Upper lobe of left lung (tissue), 6 donors: ENCODE data around the gene SERPINA1. TPM values are rescaled to one million over a fixed set of nuclear protein-coding genes. Genes with fewer than 3 reads are reported as not detected.

Experiments
- ATAC-seq, 2 donors: fragments of 200-7000 bp; cut with Tn5 transposase; one replicate each; pipeline ENCODE4 v1.9.1; 2022; ENCODE audit warnings: mild to moderate bottlenecking in 2 of 2, moderate library complexity in 2 of 2; ENCODE audit not compliant: low FRiP score in 2 of 2
- DNase-seq, 2 donors: peaks; one replicate each; pipeline ENCODE4 v3.0.0-alpha.2; 2019 to 2020
- H3K27ac ChIP-seq, 4 donors: fragments of 200-600 bp; sonication (generic); one replicate each; pipeline ENCODE4 v1.5.1; 2016 to 2019
- H3K27me3 ChIP-seq, 4 donors: fragments of 200-600 bp; sonication (generic); one replicate each; pipeline ENCODE4 v1.5.1; 2017 to 2019
- H3K36me3 ChIP-seq, 4 donors: fragments of 200-600 bp; sonication (generic); one replicate each; pipeline ENCODE4 v1.5.1; 2016 to 2019
- H3K4me1 ChIP-seq, 4 donors: fragments of 200-600 bp; sonication (generic); one replicate each; pipeline ENCODE4 v1.5.1; 2018 to 2019
- H3K4me3 ChIP-seq, 4 donors: fragments of 200-600 bp; sonication (generic); one replicate each; pipeline ENCODE4 v1.5.1; 2017 to 2019; ENCODE audit warnings: mild to moderate bottlenecking in 2 of 4, moderate library complexity in 1 of 4
- H3K9me3 ChIP-seq, 4 donors: fragments of 200-600 bp; sonication (generic); one replicate each; pipeline ENCODE4 v1.5.1; 2018 to 2019
- EP300 ChIP-seq, 4 donors: sonication (generic); formaldehyde crosslinking; IDR thresholded peaks; one replicate each; pipeline ENCODE4 v1.5.1; 2017; ENCODE audit warnings: antibody characterized with exemption in 4 of 4, control low read depth in 2 of 4
- POLR2A ChIP-seq, 4 donors: fragments of 450-650 bp; IDR thresholded peaks; one replicate each; pipeline ENCODE4 v1.5.1; 2016 to 2017; ENCODE audit warnings: antibody characterized with exemption in 4 of 4, mild to moderate bottlenecking in 2 of 4
- POLR2AphosphoS5 ChIP-seq, 2 donors: sonication (generic); formaldehyde crosslinking; IDR thresholded peaks; one replicate each; pipeline ENCODE4 v1.5.1; 2017; ENCODE audit warnings: antibody characterized with exemption in 2 of 2
- WGBS, 2 donors: methylation state at CpG; one replicate each; pipeline ENCODE4 v1.1.5; 2017 to 2018; 5-methylcytosine and 5-hydroxymethylcytosine counted together
- total RNA-seq, 6 donors: library from RNA; depleted of rRNA in 4 of 6; stranded (reverse); fragments of >200 nt in 4 of 6; gene quantifications; one replicate each; pipeline versions ENCODE4 v1.1.0 to v1.2.1, GENCODE V29; 2016 to 2021
- TF ChIP-seq, protein P1 (sequence below), 6 experiments: fragments of 450-650 bp in 4 of 6; fragments of 200-600 bp in 2 of 6; sonication (generic) in 2 of 6; IDR thresholded peaks; one replicate each; pipeline ENCODE4 v1.5.1; 2016 to 2019; ENCODE audit warnings: antibody characterized with exemption in 6 of 6
- donor health status: DM: no; HTN: no; CAD: no; lungs with moderate emphysema.
- donor health status: DM: no; HTN: yes; CAD: no; lungs with severe emphysema.

SERPINA1 gene
- total RNA-seq, 6 donors from 2014 or later, result 205 to 1,050 (median 637) TPM

DNA sequence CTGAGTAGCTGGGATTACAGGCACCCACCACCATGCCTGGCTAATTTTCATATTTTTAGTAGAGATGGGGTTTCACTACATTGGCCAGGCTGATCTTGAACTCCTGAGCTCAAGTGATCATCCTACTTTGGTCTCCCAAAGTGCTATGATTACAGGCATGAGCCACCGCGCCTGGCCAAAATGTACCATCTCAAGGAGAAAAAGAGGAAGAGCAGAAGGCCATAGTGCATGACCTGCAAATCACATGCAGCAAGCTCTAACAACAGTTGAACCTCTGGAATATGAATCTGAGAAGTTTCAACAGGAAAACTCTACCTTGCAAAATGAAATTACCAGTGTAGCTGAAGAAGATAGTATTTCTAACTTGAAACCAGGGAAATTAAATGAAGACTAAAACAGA is 17.1 kb upstream of the SERPINA1 start:
- Histone ChIP-seq H3K27me3 (no peaks in the 10 kb centered on the region), H3K4me1 (peaks cover 0 to 4% (median 0%) of the 10 kb centered on the region in 4 donors), H3K4me3 (no peak overlapping the region), H3K27ac (no peak overlapping the region), H3K9me3 (peaks cover 0 to 8% (median 0%) of the 10 kb centered on the region in 4 donors), H3K36me3 (no peaks in the 10 kb centered on the region)
- no peak for TF ChIP-seq POLR2A (IDR thresholded peaks at IDR 0.05)
- no peak for TF ChIP-seq POLR2AphosphoS5 (IDR thresholded peaks at IDR 0.05)
- TF ChIP-seq EP300 (IDR thresholded peaks at IDR 0.05), result no peak
- TF ChIP-seq, protein P1, sequence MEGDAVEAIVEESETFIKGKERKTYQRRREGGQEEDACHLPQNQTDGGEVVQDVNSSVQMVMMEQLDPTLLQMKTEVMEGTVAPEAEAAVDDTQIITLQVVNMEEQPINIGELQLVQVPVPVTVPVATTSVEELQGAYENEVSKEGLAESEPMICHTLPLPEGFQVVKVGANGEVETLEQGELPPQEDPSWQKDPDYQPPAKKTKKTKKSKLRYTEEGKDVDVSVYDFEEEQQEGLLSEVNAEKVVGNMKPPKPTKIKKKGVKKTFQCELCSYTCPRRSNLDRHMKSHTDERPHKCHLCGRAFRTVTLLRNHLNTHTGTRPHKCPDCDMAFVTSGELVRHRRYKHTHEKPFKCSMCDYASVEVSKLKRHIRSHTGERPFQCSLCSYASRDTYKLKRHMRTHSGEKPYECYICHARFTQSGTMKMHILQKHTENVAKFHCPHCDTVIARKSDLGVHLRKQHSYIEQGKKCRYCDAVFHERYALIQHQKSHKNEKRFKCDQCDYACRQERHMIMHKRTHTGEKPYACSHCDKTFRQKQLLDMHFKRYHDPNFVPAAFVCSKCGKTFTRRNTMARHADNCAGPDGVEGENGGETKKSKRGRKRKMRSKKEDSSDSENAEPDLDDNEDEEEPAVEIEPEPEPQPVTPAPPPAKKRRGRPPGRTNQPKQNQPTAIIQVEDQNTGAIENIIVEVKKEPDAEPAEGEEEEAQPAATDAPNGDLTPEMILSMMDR (IDR thresholded peaks at IDR 0.05), result no peak
- no peak for ATAC-seq
- WGBS, 2 donors, result 80 to 100% methylated on average over 2 of the region's 2 CpGs
- peak in 1 of 2 donors; percentile 67 for DNase-seq

DNA sequence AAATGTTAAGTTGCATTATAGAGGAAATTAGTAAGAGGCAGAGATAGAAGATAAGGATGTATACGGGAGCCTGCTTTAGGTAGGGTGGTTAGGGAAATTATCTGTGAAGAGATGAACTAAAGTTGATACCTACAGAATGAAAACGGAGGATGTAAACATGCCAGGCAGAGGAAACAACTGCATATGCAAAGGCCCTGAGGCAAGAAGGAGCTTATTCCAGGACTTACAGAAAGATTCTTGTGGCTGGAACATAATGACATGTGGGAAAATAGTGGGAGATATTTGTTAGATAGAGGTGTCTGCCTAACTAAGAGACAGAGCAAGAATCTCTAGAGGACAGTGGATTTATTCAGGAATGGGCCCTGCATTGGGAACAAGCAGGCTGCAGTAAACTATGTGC is 16.2 kb upstream of the SERPINA1 start:
- TF ChIP-seq POLR2AphosphoS5 (IDR thresholded peaks at IDR 0.05) (no peak), POLR2A (IDR thresholded peaks at IDR 0.05) (no peak), EP300 (IDR thresholded peaks at IDR 0.05) (no peak)
- TF ChIP-seq, protein P1 (IDR thresholded peaks at IDR 0.05), result no peak
- Histone ChIP-seq H3K4me1 (peaks cover 0 to 4% (median 0%) of the 10 kb centered on the region in 4 donors), H3K27ac (no peak overlapping the region), H3K27me3 (no peaks in the 10 kb centered on the region), H3K4me3 (no peak overlapping the region), H3K9me3 (peaks cover 0 to 8% (median 0%) of the 10 kb centered on the region in 4 donors), H3K36me3 (no peaks in the 10 kb centered on the region)
- no peak for DNase-seq
- WGBS, 2 donors, result 78 to 80% methylated on average over 2 of the region's 2 CpGs
- no peak for ATAC-seq

DNA sequence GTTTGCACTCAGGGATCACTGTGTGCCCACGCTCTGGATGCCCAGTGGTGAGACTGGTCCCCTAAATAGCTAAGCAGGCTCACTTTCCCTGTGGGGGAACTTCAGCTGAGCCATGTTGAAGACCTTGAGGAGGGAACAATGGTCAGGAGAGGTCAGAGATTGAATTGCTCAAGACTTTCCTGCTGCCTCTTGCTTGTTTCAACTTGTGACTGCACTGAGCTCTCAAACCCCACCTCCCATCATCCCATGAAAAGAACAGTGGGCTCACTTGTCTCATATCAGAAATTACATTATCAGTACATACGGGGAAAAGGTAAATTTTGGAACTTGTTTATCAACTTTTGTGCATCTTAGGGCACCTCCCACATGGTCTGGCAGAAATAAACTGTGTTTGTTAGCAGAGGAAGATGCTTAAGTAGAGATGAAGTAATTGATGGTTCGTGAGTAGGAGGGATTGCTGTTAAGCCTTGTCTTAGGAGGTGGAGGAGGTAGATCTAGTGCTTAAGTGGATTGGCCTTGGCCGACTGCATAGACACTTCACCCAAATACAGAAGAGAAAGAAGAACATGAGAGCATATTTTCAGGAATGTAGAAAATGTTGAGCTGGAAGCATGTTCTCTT is 15.0 kb upstream of the SERPINA1 start:
- Histone ChIP-seq H3K36me3 (no peaks in the 10 kb centered on the region), H3K27ac (no peak overlapping the region), H3K27me3 (no peaks in the 10 kb centered on the region), H3K4me3 (no peak overlapping the region), H3K4me1 (peaks cover 0 to 7% (median 4%) of the 10 kb centered on the region in 4 donors), H3K9me3 (peaks cover 0 to 8% (median 0%) of the 10 kb centered on the region in 4 donors)
- 64 to 66% methylated on average over 4 of the region's 4 CpGs for WGBS, 2 donors
- DNase-seq, result no peak
- no peak for ATAC-seq
- TF ChIP-seq POLR2A (IDR thresholded peaks at IDR 0.05) (no peak), EP300 (IDR thresholded peaks at IDR 0.05) (no peak), POLR2AphosphoS5 (IDR thresholded peaks at IDR 0.05) (no peak)
- TF ChIP-seq, protein P1 (IDR thresholded peaks at IDR 0.05), result no peak

DNA sequence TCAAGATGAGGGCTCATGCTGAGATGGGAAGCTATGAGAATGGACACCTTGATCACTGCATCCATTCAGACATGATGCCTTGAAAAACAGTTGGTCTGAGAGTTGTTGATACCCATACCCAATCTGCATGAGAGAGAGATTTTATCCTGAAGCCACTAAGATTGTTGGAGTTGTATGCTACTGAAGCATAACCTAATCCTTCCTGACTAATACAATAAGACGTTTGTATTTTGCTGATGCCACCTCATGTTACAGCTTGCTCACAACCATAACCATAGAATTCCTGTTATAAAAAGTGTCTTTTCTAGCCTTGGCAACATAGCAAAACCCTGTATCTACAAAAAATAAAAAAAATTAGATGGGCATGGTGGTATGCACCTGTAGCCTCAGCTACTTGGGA is 12.7 kb upstream of the SERPINA1 start:
- H3K36me3 ChIP-seq, result no peaks in the 10 kb centered on the region
- WGBS, 2 donors, result 80% methylated on average over 1 of the region's 1 CpG
- DNase-seq (no peak), ATAC-seq (no peak)
- H3K27me3 ChIP-seq, result no peaks in the 10 kb centered on the region
- TF ChIP-seq POLR2AphosphoS5 (IDR thresholded peaks at IDR 0.05), result no peak
- no peak for TF ChIP-seq POLR2A (IDR thresholded peaks at IDR 0.05)
- TF ChIP-seq, protein P1 (IDR thresholded peaks at IDR 0.05), result no peak
- TF ChIP-seq EP300 (IDR thresholded peaks at IDR 0.05), result no peak
- H3K4me1 ChIP-seq, result peaks cover 0 to 20% (median 4%) of the 10 kb centered on the region in 4 donors
- H3K4me3 ChIP-seq, result no peak overlapping the region
- no peak overlapping the region for H3K27ac ChIP-seq
- H3K9me3 ChIP-seq, result no peaks in the 10 kb centered on the region

DNA sequence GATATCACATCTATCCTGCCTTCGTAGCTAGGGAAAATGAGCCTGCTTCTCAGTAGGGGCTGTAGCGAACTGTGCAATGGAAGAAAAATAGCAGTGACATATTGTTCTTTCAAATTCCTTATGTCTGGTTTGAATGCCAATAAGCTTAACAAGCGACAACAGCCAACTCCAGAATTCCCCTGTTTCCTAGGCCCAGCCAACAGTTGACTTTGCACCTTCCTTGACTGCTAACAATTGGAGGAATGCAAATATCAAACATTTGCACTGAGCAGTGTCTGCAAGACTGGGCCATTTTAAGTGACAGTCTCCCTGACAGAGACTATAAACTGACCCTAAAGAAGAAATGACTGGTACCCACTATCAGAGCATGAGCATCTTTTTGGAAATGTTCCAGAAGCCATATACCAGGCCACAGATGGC is 12.0 kb upstream of the SERPINA1 start:
- Histone ChIP-seq H3K27me3 (no peaks in the 10 kb centered on the region), H3K36me3 (no peaks in the 10 kb centered on the region), H3K4me1 (peaks cover 0 to 27% (median 6%) of the 10 kb centered on the region in 4 donors), H3K4me3 (no peak overlapping the region), H3K9me3 (no peaks in the 10 kb centered on the region), H3K27ac (no peak overlapping the region)
- DNase-seq (no peak), ATAC-seq (no peak)
- no peak for TF ChIP-seq POLR2A (IDR thresholded peaks at IDR 0.05)
- no peak for TF ChIP-seq EP300 (IDR thresholded peaks at IDR 0.05)
- TF ChIP-seq, protein P1 (IDR thresholded peaks at IDR 0.05), result no peak
- TF ChIP-seq POLR2AphosphoS5 (IDR thresholded peaks at IDR 0.05), result no peak
- 75 to 86% methylated on average over 3 of the region's 3 CpGs for WGBS, 2 donors
